ENCODE measurements around the gene DGUOK.

DGUOK gene

DNA sequence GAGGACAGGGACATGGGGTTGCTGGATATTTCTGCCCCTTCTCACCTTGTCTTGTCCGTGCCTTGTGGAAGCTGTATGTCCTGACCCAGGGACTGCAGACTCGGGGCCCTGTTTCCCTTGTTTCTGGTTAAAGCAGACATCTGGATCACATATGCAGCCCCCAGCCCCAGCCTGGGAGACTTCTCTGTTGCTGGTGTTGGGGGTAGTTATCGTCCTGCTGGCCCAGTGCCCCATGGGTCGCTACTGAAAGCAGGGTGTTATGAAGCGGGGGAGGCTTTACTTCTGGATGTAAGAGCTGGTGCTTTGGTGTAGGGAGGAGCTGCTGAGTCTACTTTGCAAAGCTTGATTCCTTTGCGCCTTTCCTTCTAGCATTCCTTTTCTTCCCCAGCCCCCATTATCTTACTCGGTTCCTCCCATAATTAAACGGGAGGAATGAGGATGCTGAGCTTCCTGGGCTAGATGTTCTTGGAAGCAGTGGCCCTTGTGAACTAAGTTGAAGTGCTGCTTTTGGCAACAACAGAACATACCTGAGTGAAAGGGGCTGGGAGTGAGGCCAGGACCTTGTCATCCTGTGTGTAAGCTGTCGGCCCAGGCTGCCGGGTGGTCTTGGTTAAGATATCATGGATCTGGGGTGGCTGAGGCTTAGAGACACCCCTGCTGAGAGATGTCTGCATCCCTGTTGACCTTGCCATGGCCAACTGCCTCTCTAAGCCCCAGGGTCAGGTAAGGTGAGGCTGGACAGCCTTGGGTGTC lies 61.4 kb downstream of the DGUOK start:
- no peak overlapping the region for H3K4me3 ChIP-seq (ENCODE audit: extremely low read depth, insufficient read depth, low read length, poor library complexity, severe bottlenecking)

DNA sequence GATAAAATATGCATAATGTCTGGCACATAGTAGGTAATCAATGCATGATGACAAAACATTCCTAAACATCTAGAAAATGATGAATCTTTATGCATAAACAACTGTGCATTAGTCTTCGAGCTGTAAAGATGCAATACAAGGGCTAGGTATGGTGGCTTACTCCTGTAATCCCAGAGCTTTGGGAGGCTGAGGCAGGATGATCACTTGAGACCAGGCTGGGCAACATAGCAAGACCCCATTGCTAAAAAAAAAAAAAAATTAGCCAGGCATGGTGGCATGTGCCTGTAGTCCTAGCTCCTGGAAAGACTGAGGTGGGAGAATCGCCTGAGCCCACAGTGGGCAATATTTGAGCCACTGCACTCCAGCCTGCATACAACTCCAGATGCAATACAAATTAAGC lies 63.3 kb downstream of the DGUOK start:
- Histone ChIP-seq H3K36me3 (ENCODE audit: control insufficient read depth, insufficient read depth, low read length) (peaks cover 45% of the 10 kb centered on the region), H3K9me3 (ENCODE audit: control insufficient read depth, low read length) (no peaks in the 10 kb centered on the region), H3K4me3 (ENCODE audit: extremely low read depth, insufficient read depth, low read length, poor library complexity, severe bottlenecking) (no peak overlapping the region), H3K4me1 (ENCODE audit: control insufficient read depth, insufficient read depth, low read length, poor library complexity, severe bottlenecking) (peaks cover 50% of the 10 kb centered on the region), H3K27ac (ENCODE audit: low read depth, low read length, severe bottlenecking) (no peak overlapping the region)
- 90 to 100% methylated on average over 1 of the region's 2 CpGs for WGBS, 2 experiments (ENCODE audit: insufficient coverage in 2 of 2)

More for the DNA sequence above, 61.4 kb downstream of the DGUOK start:
- Histone ChIP-seq H3K9me3 (ENCODE audit: control insufficient read depth, low read length) (no peaks in the 10 kb centered on the region), H3K4me1 (ENCODE audit: control insufficient read depth, insufficient read depth, low read length, poor library complexity, severe bottlenecking) (peaks cover 49% of the 10 kb centered on the region), H3K36me3 (ENCODE audit: control insufficient read depth, insufficient read depth, low read length) (peaks cover 43% of the 10 kb centered on the region), H3K27ac (ENCODE audit: low read depth, low read length, severe bottlenecking) (no peak overlapping the region)
- WGBS, 2 experiments (ENCODE audit: insufficient coverage in 2 of 2), result 67 to 87% methylated on average over 4 to 6 of the region's 10 CpGs

DNA sequence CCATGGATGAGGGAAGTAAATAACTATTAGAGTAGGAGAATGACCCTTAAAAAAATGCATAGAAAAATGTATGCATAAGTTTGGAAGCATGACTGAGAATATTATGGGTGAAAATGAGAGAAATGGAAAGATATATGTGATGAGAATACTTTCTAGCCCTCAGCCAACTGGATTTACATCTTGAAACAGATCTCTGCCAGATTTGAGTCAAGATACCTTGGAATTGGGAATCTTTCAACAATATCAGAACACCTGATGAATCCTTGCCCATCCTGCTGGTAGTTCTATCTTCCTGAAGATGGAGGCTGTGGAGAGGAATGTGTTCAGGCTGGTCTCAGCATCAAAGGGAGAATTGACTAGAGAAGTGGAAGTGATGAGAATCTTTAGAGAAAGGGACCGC lies 63.9 kb downstream of the DGUOK start:
- H3K27ac ChIP-seq (ENCODE audit: low read depth, low read length, severe bottlenecking), result no peak overlapping the region
- 100% methylated on average over 1 of the region's 1 CpG for WGBS, 2 experiments (ENCODE audit: insufficient coverage in 2 of 2)
- H3K36me3 ChIP-seq (ENCODE audit: control insufficient read depth, insufficient read depth, low read length), result peaks cover 45% of the 10 kb centered on the region
- H3K9me3 ChIP-seq (ENCODE audit: control insufficient read depth, low read length), result no peaks in the 10 kb centered on the region
- no peak overlapping the region for H3K4me3 ChIP-seq (ENCODE audit: extremely low read depth, insufficient read depth, low read length, poor library complexity, severe bottlenecking)
- H3K4me1 ChIP-seq (ENCODE audit: control insufficient read depth, insufficient read depth, low read length, poor library complexity, severe bottlenecking), result peaks cover 50% of the 10 kb centered on the region

DNA sequence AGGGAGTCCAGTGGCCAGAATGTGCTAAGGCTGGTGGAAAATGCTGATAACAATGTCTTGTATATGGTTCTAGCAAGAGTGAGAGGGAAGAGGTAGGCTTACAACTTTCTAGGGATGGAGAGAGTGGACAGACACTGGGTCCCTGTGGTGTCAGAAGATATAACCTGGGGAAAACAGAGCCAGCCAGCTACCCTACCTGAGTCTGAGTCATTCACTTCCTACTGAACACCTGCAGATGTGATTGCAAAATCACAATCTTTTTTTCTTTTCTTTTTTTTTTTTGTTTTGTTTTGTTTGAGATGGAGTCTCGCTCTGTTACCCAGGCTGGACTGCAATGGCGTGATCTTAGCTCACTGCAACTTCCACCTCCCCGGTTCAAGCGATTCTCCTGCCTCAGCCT lies 65.4 kb downstream of the DGUOK start:
- peaks cover 37% of the 10 kb centered on the region for H3K4me1 ChIP-seq (ENCODE audit: control insufficient read depth, insufficient read depth, low read length, poor library complexity, severe bottlenecking)
- no peak overlapping the region for H3K4me3 ChIP-seq (ENCODE audit: extremely low read depth, insufficient read depth, low read length, poor library complexity, severe bottlenecking)
- WGBS, 2 experiments (ENCODE audit: insufficient coverage in 2 of 2), result 89 to 96% methylated on average over 4 of the region's 4 CpGs
- no peak overlapping the region for H3K27ac ChIP-seq (ENCODE audit: low read depth, low read length, severe bottlenecking)
- H3K36me3 ChIP-seq (ENCODE audit: control insufficient read depth, insufficient read depth, low read length), result peaks cover 40% of the 10 kb centered on the region
- no peaks in the 10 kb centered on the region for H3K9me3 ChIP-seq (ENCODE audit: control insufficient read depth, low read length)

DNA sequence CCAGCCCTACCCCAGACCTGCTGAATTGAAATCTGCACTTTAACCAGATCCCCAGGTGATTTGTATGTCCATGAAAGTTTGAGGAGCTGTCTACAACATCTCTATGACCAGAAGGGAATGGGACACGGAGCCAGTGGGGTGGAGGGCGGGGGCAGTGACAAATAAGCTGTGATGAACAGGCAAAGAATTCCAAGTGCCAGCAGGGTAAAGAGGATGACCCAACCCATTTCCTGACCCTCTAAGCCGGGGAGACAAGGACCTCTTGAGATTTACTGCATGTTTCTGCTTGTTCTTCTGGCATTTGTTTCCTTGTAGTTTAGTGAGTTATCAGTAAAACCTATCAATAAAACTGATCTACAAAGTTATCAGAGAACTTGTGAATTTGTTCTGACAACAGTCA lies 66.7 kb downstream of the DGUOK start:
- Histone ChIP-seq H3K36me3 (ENCODE audit: control insufficient read depth, insufficient read depth, low read length) (peaks cover 34% of the 10 kb centered on the region), H3K27ac (ENCODE audit: low read depth, low read length, severe bottlenecking) (no peak overlapping the region), H3K9me3 (ENCODE audit: control insufficient read depth, low read length) (no peaks in the 10 kb centered on the region), H3K4me1 (ENCODE audit: control insufficient read depth, insufficient read depth, low read length, poor library complexity, severe bottlenecking) (peaks cover 24% of the 10 kb centered on the region), H3K4me3 (ENCODE audit: extremely low read depth, insufficient read depth, low read length, poor library complexity, severe bottlenecking) (no peak overlapping the region)
- 73 to 92% methylated on average over 2 of the region's 3 CpGs for WGBS, 2 experiments (ENCODE audit: insufficient coverage in 2 of 2)

DNA sequence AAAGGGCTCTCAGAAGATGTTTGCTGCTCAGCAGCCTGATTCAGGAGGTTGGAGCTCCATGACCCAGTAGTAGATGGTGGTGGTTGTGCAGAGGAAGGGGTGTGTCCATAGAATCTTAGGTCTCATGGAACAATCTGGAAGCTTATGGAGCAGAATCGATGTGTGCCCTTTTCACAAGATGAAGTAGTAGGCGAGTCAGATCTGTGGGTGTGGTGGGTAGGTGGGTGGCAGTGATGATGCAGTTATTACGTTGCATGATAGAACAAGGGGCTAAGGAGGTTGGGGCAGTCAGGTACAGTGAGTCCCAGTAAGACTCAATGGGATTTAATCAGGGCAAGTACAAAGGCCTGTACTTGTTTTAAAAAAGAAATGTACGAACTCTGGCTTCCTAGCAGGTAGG lies 67.1 kb downstream of the DGUOK start:
- Histone ChIP-seq H3K9me3 (ENCODE audit: control insufficient read depth, low read length) (no peaks in the 10 kb centered on the region), H3K4me3 (ENCODE audit: extremely low read depth, insufficient read depth, low read length, poor library complexity, severe bottlenecking) (no peak overlapping the region), H3K4me1 (ENCODE audit: control insufficient read depth, insufficient read depth, low read length, poor library complexity, severe bottlenecking) (peaks cover 24% of the 10 kb centered on the region), H3K36me3 (ENCODE audit: control insufficient read depth, insufficient read depth, low read length) (peaks cover 32% of the 10 kb centered on the region), H3K27ac (ENCODE audit: low read depth, low read length, severe bottlenecking) (no peak overlapping the region)
- WGBS, 2 experiments (ENCODE audit: insufficient coverage in 2 of 2), result 93 to 100% methylated on average over 4 of the region's 4 CpGs

DNA sequence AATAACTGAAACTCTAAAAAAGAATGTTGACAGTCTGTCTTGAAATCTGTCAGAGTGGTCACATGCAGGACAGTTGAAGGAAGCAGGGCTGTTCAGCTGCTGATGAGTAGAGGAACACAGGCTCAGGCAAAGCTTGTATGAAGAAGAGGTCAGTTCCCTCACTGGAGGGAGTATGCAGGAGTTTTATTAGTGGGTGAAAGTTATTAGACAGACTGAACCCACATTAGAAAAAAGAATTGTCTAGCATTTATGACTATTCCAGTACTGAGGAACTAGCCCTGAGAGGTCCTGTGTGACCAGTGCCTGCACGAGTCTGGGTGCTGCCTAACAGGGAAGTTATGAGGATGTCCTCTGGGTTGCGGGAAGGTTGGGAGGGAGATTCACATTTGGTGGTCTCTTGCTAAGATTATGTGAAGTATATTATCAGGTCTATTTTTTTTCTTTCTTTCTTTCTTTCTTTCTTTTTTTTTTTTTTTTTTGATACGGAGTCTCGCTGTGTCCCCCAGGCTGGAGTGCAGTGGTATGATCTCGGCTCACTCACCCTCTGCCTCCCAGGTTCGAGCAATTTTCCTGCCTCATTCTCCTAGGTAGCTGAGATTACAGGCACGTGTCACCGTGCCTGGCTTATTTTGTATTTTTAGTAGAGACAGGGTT lies 67.6 kb downstream of the DGUOK start:
- Histone ChIP-seq H3K4me1 (ENCODE audit: control insufficient read depth, insufficient read depth, low read length, poor library complexity, severe bottlenecking) (peaks cover 25% of the 10 kb centered on the region), H3K27ac (ENCODE audit: low read depth, low read length, severe bottlenecking) (no peak overlapping the region), H3K4me3 (ENCODE audit: extremely low read depth, insufficient read depth, low read length, poor library complexity, severe bottlenecking) (no peak overlapping the region), H3K9me3 (ENCODE audit: control insufficient read depth, low read length) (no peaks in the 10 kb centered on the region), H3K36me3 (ENCODE audit: control insufficient read depth, insufficient read depth, low read length) (peaks cover 28% of the 10 kb centered on the region)
- WGBS, 2 experiments (ENCODE audit: insufficient coverage in 2 of 2), result 92 to 100% methylated on average over 3 to 4 of the region's 8 CpGs

DNA sequence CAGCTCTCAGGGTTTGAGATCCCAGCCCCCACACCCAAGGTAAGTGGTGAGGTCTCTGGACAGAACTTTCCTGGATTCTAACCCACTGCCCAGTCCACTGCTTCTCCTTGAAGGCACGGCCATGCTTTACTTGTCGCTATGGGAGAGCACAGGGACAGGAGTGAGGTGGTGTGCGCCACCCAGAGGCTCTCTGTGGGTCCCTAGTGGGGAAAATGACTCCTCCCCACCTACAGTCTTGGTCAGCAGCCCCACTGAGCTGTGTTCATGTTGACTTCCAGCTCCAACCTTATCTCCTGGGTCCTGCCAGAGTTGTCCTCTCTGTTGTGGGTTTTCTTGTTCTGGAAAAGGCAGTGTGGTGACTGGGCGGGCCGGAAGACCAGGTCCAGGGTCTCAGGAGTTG lies 69.1 kb downstream of the DGUOK start:
- Histone ChIP-seq H3K9me3 (ENCODE audit: control insufficient read depth, low read length) (no peaks in the 10 kb centered on the region), H3K4me3 (ENCODE audit: extremely low read depth, insufficient read depth, low read length, poor library complexity, severe bottlenecking) (no peak overlapping the region), H3K36me3 (ENCODE audit: control insufficient read depth, insufficient read depth, low read length) (peaks cover 14% of the 10 kb centered on the region), H3K27ac (ENCODE audit: low read depth, low read length, severe bottlenecking) (no peak overlapping the region), H3K4me1 (ENCODE audit: control insufficient read depth, insufficient read depth, low read length, poor library complexity, severe bottlenecking) (peaks cover 40% of the 10 kb centered on the region)
- 89 to 100% methylated on average over 3 of the region's 5 CpGs for WGBS, 2 experiments (ENCODE audit: insufficient coverage in 2 of 2)

DNA sequence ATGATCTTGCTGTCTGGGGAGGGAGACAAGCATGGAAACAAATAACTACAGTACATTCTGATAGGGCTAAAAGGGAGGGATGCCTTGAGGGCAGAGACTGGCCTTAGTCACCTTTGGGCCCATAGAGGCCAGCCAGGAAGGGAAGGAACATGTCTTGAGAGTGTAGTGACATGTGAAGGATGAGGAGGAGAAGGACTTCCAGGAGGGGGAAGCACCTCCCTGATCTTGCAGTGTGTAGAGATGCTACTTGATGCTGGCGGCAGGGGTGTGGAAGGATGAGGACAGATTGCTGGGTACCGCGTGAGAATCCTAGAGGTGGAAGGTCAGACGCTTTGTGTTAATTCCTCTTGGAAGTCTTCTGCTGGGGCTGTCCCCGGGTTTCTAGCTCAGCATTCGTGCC lies 71.1 kb downstream of the DGUOK start:
- 89 to 100% methylated on average over 1 to 5 of the region's 6 CpGs for WGBS, 2 experiments (ENCODE audit: insufficient coverage in 2 of 2)
- Histone ChIP-seq H3K36me3 (ENCODE audit: control insufficient read depth, insufficient read depth, low read length) (peaks cover 8% of the 10 kb centered on the region), H3K4me3 (ENCODE audit: extremely low read depth, insufficient read depth, low read length, poor library complexity, severe bottlenecking) (no peak overlapping the region), H3K9me3 (ENCODE audit: control insufficient read depth, low read length) (no peaks in the 10 kb centered on the region), H3K27ac (ENCODE audit: low read depth, low read length, severe bottlenecking) (no peak overlapping the region), H3K4me1 (ENCODE audit: control insufficient read depth, insufficient read depth, low read length, poor library complexity, severe bottlenecking) (peaks cover 43% of the 10 kb centered on the region)

DNA sequence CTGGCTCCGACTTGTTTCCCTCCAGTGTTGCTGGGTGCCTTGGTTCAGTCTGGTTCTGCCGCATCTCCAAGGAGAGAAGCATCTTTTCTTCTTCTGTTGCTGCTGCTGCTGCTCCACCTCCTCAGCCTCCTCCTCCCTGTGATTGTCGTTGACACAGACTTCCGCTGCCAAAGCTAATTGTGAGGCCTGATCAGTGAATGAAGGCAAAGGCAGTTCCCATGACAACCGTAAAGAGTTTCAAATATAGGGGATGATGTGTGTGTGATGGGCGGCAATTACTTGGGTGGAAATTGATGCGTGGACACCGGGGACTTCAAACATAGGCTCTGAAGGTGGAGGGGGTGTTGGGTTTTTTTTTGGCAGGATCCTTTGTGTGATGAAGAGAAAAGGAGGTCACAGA lies 71.8 kb downstream of the DGUOK start:
- Histone ChIP-seq H3K36me3 (ENCODE audit: control insufficient read depth, insufficient read depth, low read length) (peaks cover 8% of the 10 kb centered on the region), H3K9me3 (ENCODE audit: control insufficient read depth, low read length) (no peaks in the 10 kb centered on the region), H3K4me3 (ENCODE audit: extremely low read depth, insufficient read depth, low read length, poor library complexity, severe bottlenecking) (no peak overlapping the region), H3K4me1 (ENCODE audit: control insufficient read depth, insufficient read depth, low read length, poor library complexity, severe bottlenecking) (peaks cover 37% of the 10 kb centered on the region), H3K27ac (ENCODE audit: low read depth, low read length, severe bottlenecking) (no peak overlapping the region)
- WGBS, 2 experiments (ENCODE audit: insufficient coverage in 2 of 2), result 75 to 85% methylated on average over 6 to 8 of the region's 8 CpGs

DNA sequence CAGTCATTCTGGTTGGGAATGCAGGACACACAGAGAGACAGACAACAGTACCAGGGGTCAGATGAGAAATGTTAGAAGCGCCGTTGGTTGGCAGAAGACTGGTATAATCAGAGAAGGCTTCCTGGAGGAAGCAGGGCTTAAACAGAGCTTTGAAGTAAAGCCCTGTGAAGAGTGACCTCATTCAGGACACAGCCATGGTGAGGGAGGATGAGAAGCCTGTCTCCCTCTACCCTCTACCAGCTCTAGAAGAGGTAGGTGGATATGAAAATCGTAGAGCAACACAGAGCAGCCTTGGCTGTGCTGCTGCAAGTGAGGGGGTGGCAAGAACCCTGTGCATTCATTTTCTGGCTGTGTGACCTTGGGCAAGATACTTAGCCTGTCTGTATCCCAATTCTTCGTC lies 72.3 kb downstream of the DGUOK start:
- Histone ChIP-seq H3K9me3 (ENCODE audit: control insufficient read depth, low read length) (no peaks in the 10 kb centered on the region), H3K4me1 (ENCODE audit: control insufficient read depth, insufficient read depth, low read length, poor library complexity, severe bottlenecking) (peaks cover 33% of the 10 kb centered on the region), H3K27ac (ENCODE audit: low read depth, low read length, severe bottlenecking) (no peak overlapping the region), H3K36me3 (ENCODE audit: control insufficient read depth, insufficient read depth, low read length) (peaks cover 8% of the 10 kb centered on the region), H3K4me3 (ENCODE audit: extremely low read depth, insufficient read depth, low read length, poor library complexity, severe bottlenecking) (no peak overlapping the region)
- WGBS, 2 experiments (ENCODE audit: insufficient coverage in 2 of 2), result 95% methylated on average over 3 of the region's 4 CpGs
